GM18868 (cell line): ENCODE results near the gene PIAS1.
"Not testable (repeated sequence)": the region's sequence is repeated elsewhere in the genome, so short reads cannot be mapped to it uniquely, and the experiment has no call there.

Experiments
- ATAC-seq: cut with Tn5 transposase; IDR thresholded peaks from one replicate; pipeline ENCODE4 v1.9.1; 2021; ENCODE audit warnings: mild to moderate bottlenecking, moderate library complexity; ENCODE audit not compliant: unreplicated experiment

Gene PIAS1

GRCh38 chr15:68113273-68113672 lies 59.2 kb downstream of the PIAS1 start:
- ATAC-seq, result no peak

GRCh38 chr15:68113751-68114150 lies 59.6 kb downstream of the PIAS1 start:
- no peak for ATAC-seq

GRCh38 chr15:68114356-68114755 lies 60.2 kb downstream of the PIAS1 start:
- ATAC-seq, result no peak

GRCh38 chr15:68114840-68115239 lies 60.7 kb downstream of the PIAS1 start:
- no peak for ATAC-seq

GRCh38 chr15:68124700-68125099 lies 70.6 kb downstream of the PIAS1 start:
- ATAC-seq, result no peak

- ATAC-seq, result no peak
Measured at GRCh38 chr15:68126396-68126795, 72.3 kb downstream of the PIAS1 start.

GRCh38 chr15:68129072-68129471 lies 75.0 kb downstream of the PIAS1 start:
- ATAC-seq, result no peak

- ATAC-seq, result no peak
Measured at GRCh38 chr15:68130851-68131250, 76.7 kb downstream of the PIAS1 start.

- ATAC-seq, result no peak
Measured at GRCh38 chr15:68137096-68137495, 83.0 kb downstream of the PIAS1 start.

GRCh38 chr15:68143129-68143528 lies 89.0 kb downstream of the PIAS1 start:
- no peak for ATAC-seq

GRCh38 chr15:68143785-68144184 lies 89.7 kb downstream of the PIAS1 start:
- ATAC-seq, result no peak

GRCh38 chr15:68145706-68146105 lies 91.6 kb downstream of the PIAS1 start:
- no peak for ATAC-seq

GRCh38 chr15:68148039-68148438 lies 93.9 kb downstream of the PIAS1 start:
- no peak for ATAC-seq

- no peak for ATAC-seq
Measured at GRCh38 chr15:68149059-68149458, 94.9 kb downstream of the PIAS1 start.

- ATAC-seq, result no peak
Measured at GRCh38 chr15:68150187-68150586, 96.1 kb downstream of the PIAS1 start.

GRCh38 chr15:68151277-68151676 lies 97.2 kb downstream of the PIAS1 start:
- ATAC-seq, result no peak

GRCh38 chr15:68152342-68152741 lies 98.2 kb downstream of the PIAS1 start:
- ATAC-seq, result no peak

GRCh38 chr15:68154923-68155559 lies 100.9 kb downstream of the PIAS1 start:
- no peak for ATAC-seq

- ATAC-seq, result no peak
Measured at GRCh38 chr15:68157074-68157473, 103.0 kb downstream of the PIAS1 start.

- ATAC-seq, result no peak
Measured at GRCh38 chr15:68158046-68158628, 104.0 kb downstream of the PIAS1 start.

GRCh38 chr15:68163191-68163590 lies 109.1 kb downstream of the PIAS1 start:
- no peak for ATAC-seq

GRCh38 chr15:68166847-68167246 lies 112.7 kb downstream of the PIAS1 start:
- no peak for ATAC-seq

GRCh38 chr15:68172037-68172436 lies 117.9 kb downstream of the PIAS1 start:
- ATAC-seq, result not testable (repeated sequence)
